HCT116 (cell line): ENCODE results near the gene PFN3. TPM values are rescaled to one million over a fixed set of nuclear protein-coding genes. Genes with fewer than 3 reads are reported as not detected.
A peak's percentile ranks its signal among the peaks of the same experiment; 100 is the strongest.

Source experiments
- ATAC-seq: fragments of 200-7000 bp; cut with Tn5 transposase; 2 replicates; pipeline ENCODE4 v1.9.1; 2020; ENCODE audit warnings: mild to moderate bottlenecking, moderate library complexity
- BruUV-seq: library from RNA; stranded (reverse); fragments of 400-500 nt; replicated peaks from 2 replicates; lab custom pipeline; 2021; lab: Mats Ljungman, UMichigan
- CTCF ChIA-PET: fragments of 300-600 bp; sonication (Branson Sonifier 250); formaldehyde crosslinking; loops from one replicate; lab custom pipeline; 2021; ENCODE audit warnings: antibody characterized with exemption; lab: Charles Lee
- POLR2A ChIA-PET: fragments of 300-600, 350-600 bp; sonication (Branson Sonifier 250); formaldehyde crosslinking; loops from one replicate; lab custom pipeline; 2021; ENCODE audit warnings: antibody characterized with exemption; lab: Charles Lee
- RAD21 ChIA-PET, 2 experiments: fragments of 300-600 bp; sonication (Branson Sonifier 250); formaldehyde crosslinking; loops; one replicate each; lab custom pipeline; 2023; ENCODE audit warnings: low total read pairs in 2 of 2; ENCODE audit not compliant: uncharacterized antibody in 2 of 2, unreplicated experiment in 2 of 2, low non-redundant PET in 1 of 2; lab: Charles Lee
- DNase-seq: peaks from one replicate; pipeline ENCODE4 v3.0.0-alpha.2; 2010; ENCODE audit warnings: low read depth, low spot score
- H2AFZ ChIP-seq: fragments of 200-600 bp; shearing (Covaris generic), sonication (generic); 2 replicates; pipeline ENCODE4 v1.6.1; 2017; ENCODE audit warnings: low read depth, mixed run types, mixed read lengths, antibody characterized with exemption, low read length; ENCODE audit not compliant: poor library complexity, severe bottlenecking
- H3K27ac ChIP-seq: 2 replicates; pipeline ENCODE4 v1.5.1; 2012; ENCODE audit warnings: low read depth, low read length
- H3K27me3 ChIP-seq: fragments of 200-600 bp; sonication (generic); 2 replicates; pipeline ENCODE4 v1.6.1; 2016; ENCODE audit warnings: mixed run types, low read length, mixed read lengths; ENCODE audit not compliant: insufficient read depth
- H3K36me3 ChIP-seq, 2 experiments: fragments of 200-500 bp in 1 of 2; fragments of 200-600 bp in 1 of 2; sonication (Bioruptor generic) in 1 of 2; sonication (generic) in 1 of 2; 2 replicates each; pipeline versions ENCODE4 v1.5.1 to v1.6.1; 2014 to 2016; ENCODE audit warnings: low read length in 2 of 2, inconsistent platforms in 1 of 2, mixed read lengths in 1 of 2, mixed run types in 1 of 2; ENCODE audit not compliant: insufficient read depth in 2 of 2, control insufficient read depth in 1 of 2
- H3K4me1 ChIP-seq, 2 experiments: fragments of 200-600 bp in 1 of 2; sonication (generic) in 1 of 2; 2 replicates each; pipeline versions ENCODE4 v1.5.1 to v1.6.1; 2012 to 2017; ENCODE audit warnings: low read length in 2 of 2, inconsistent platforms in 1 of 2, mild to moderate bottlenecking in 1 of 2, mixed read lengths in 1 of 2, mixed run types in 1 of 2, moderate library complexity in 1 of 2; ENCODE audit not compliant: insufficient read depth in 2 of 2, control insufficient read depth in 1 of 2
- H3K4me2 ChIP-seq: fragments of 200-600 bp; sonication (generic); 2 replicates; pipeline ENCODE4 v1.6.1; 2017; ENCODE audit warnings: mixed run types, low read length, mixed read lengths
- H3K4me3 ChIP-seq, 2 experiments: fragments of 200-600 bp in 1 of 2; sonication (generic) in 1 of 2; replicated peaks in 1 of 2; 2 replicates each; pipeline ENCODE4 v1.5.1; 2011 to 2016; ENCODE audit warnings: low read length in 2 of 2, control low read depth in 1 of 2, low read depth in 1 of 2, mild to moderate bottlenecking in 1 of 2, mixed read lengths in 1 of 2, mixed run types in 1 of 2
- H3K79me2 ChIP-seq: fragments of 200-600 bp; sonication (generic); 2 replicates; pipeline ENCODE4 v1.6.1; 2017; ENCODE audit warnings: mild to moderate bottlenecking, mixed run types, low read length, moderate library complexity, mixed read lengths; ENCODE audit not compliant: insufficient read depth
- H3K9ac ChIP-seq: fragments of 200-600 bp; sonication (generic); 2 replicates; pipeline ENCODE4 v1.6.1; 2016; ENCODE audit warnings: low read length, mixed read lengths
- H3K9me2 ChIP-seq: fragments of 200-600 bp; sonication (generic), shearing (Covaris generic); 2 replicates; pipeline ENCODE4 v1.6.1; 2017; ENCODE audit warnings: mixed run types, mild to moderate bottlenecking, moderate library complexity; ENCODE audit not compliant: insufficient read depth
- H3K9me3 ChIP-seq, 2 experiments: fragments of 200-500 bp in 1 of 2; fragments of 200-600 bp in 1 of 2; sonication (Bioruptor generic) in 1 of 2; sonication (generic) in 1 of 2; 2 replicates each; pipeline ENCODE4 v1.6.1; 2014 to 2017; ENCODE audit warnings: low read length in 2 of 2, mixed read lengths in 2 of 2, inconsistent platforms in 1 of 2, low read depth in 1 of 2, mild to moderate bottlenecking in 1 of 2, mixed run types in 1 of 2, moderate library complexity in 1 of 2; ENCODE audit not compliant: control insufficient read depth in 1 of 2, insufficient read depth in 1 of 2
- H4K20me1 ChIP-seq: fragments of 200-600 bp; sonication (generic), shearing (Covaris generic); 2 replicates; pipeline ENCODE4 v1.6.1; 2017; ENCODE audit warnings: mixed run types, mild to moderate bottlenecking, moderate library complexity; ENCODE audit not compliant: insufficient read depth
- CTCF ChIP-seq, 3 experiments: fragments of 200-600 bp in 1 of 3; sonication (generic) in 1 of 3; IDR thresholded peaks in 2 of 3; conservative IDR thresholded peaks in 1 of 3; 2 replicates each; pipeline ENCODE4 v1.5.1; 2012 to 2017; ENCODE audit warnings: low read depth in 2 of 3, low read length in 2 of 3, antibody characterized with exemption in 1 of 3, borderline replicate concordance in 1 of 3, control low read depth in 1 of 3, mild to moderate bottlenecking in 1 of 3, mixed read lengths in 1 of 3, mixed run types in 1 of 3, moderate library complexity in 1 of 3; ENCODE audit not compliant: insufficient read depth in 1 of 3
- EGR1 ChIP-seq: IDR thresholded peaks from 2 replicates; pipeline ENCODE4 v1.6.1; 2012; ENCODE audit warnings: low read depth
- ELF1 ChIP-seq: IDR thresholded peaks from 2 replicates; pipeline ENCODE4 v1.6.1; 2012; ENCODE audit warnings: low read depth, borderline replicate concordance
- EZH2 ChIP-seq: fragments of 200-600 bp; sonication (generic); IDR thresholded peaks from 2 replicates; pipeline ENCODE4 v1.6.1; 2017; ENCODE audit warnings: antibody characterized with exemption, mixed run types
- EZH2phosphoT487 ChIP-seq: fragments of 200-600 bp; IDR thresholded peaks from 2 replicates; pipeline ENCODE4 v1.6.1; 2018; ENCODE audit warnings: antibody characterized with exemption, borderline replicate concordance
- JUND ChIP-seq: IDR thresholded peaks from 2 replicates; pipeline ENCODE4 v1.6.1; 2012
- POLR2A ChIP-seq: IDR thresholded peaks from 2 replicates; pipeline ENCODE4 v1.7.0; 2011; ENCODE audit warnings: borderline replicate concordance; ENCODE audit not compliant: insufficient read depth, insufficient read length; ENCODE audit errors: extremely low read depth
- REST ChIP-seq: IDR thresholded peaks from 2 replicates; pipeline ENCODE4 v1.6.1; 2012; ENCODE audit warnings: low read depth
- SP1 ChIP-seq: IDR thresholded peaks from 2 replicates; pipeline ENCODE4 v1.6.1; 2012; ENCODE audit warnings: low read depth
- YY1 ChIP-seq: IDR thresholded peaks from 2 replicates; pipeline ENCODE4 v1.6.1; 2011; ENCODE audit warnings: low read length, low read depth, moderate library complexity, mild to moderate bottlenecking; ENCODE audit not compliant: insufficient replicate concordance; ENCODE audit errors: extremely low read depth
- ZNF274 ChIP-seq: fragments of 200-500 bp; sonication (Bioruptor generic); IDR thresholded peaks from 2 replicates; pipeline ENCODE4 v1.6.1; 2014; ENCODE audit warnings: mild to moderate bottlenecking, low read depth, low read length, inconsistent platforms
- intact Hi-C: fragments of 100-400 bp; cut with micrococcal nuclease; formaldehyde crosslinking; loops from 2 replicates; pipeline ENCODE4 v1.10.0; 2022
- total RNA-seq: library from RNA; stranded (reverse); gene quantifications from one replicate; pipeline ENCODE4 v1.2.1, GENCODE V29; 2021; ENCODE audit not compliant: unreplicated experiment

PFN3 gene
- total RNA-seq, 1 experiment from 2014 or later, result not detected

GRCh38 chr5:177404641-177405179 is 4.2 kb upstream of the PFN3 start:
- peak overlapping the region; percentile 99 for H3K27ac ChIP-seq
- no peaks in the 10 kb centered on the region for H3K27me3 ChIP-seq
- no peaks in the 10 kb centered on the region for H3K9me3 ChIP-seq
- H3K9ac ChIP-seq, result peak overlapping the region; percentile 92
- no peaks in the 10 kb centered on the region for H3K79me2 ChIP-seq
- ATAC-seq (no peak), DNase-seq (no peak)
- TF ChIP-seq SP1 (no peak), ZNF274 (no peak), POLR2A (no peak), ELF1 (no peak), YY1 (no peak), EZH2 (no peak), EGR1 (no peak), JUND (no peak), REST (no peak), EZH2phosphoT487 (no peak), CTCF (IDR thresholded peaks at IDR 0.05 in 2 of 3, conservative IDR thresholded peaks at IDR 0.05 in 1 of 3; ENCODE audit: borderline replicate concordance in 1 of 3, insufficient read depth in 1 of 3, low read depth in 2 of 3, low read length in 2 of 3) (no peak)
- peak overlapping the region; percentile 97 for H3K4me2 ChIP-seq
- ChIA-PET RAD21 (interaction anchor here (0.6 to 1.5 kb wide), 7 partner anchors 22 to 93 kb away, joined by 3 to 5 read pairs (median 3); partner anchors contain the start of genes GRK6 (in 1 of the 2) and PDLIM7 (in 1 of the 2)), CTCF (interaction anchor here (0.7 to 5.3 kb wide), 20 partner anchors 10 to 318 kb away, joined by 3 to 85 read pairs (median 6); partner anchors contain the start of genes FGFR4, GRK6, PDLIM7 and PRR7), POLR2A (interaction anchor here (0.8 to 2.4 kb wide), 11 partner anchors 14 to 93 kb away, joined by 3 to 15 read pairs (median 5); partner anchors contain the start of genes GRK6 and PDLIM7)
- no peaks in the 10 kb centered on the region for H3K36me3 ChIP-seq
- BruUV-seq, result no TSS peak
- peak overlapping the region; percentile 69 to 82 for H3K4me3 ChIP-seq
- H3K4me1 ChIP-seq, result peaks cover 15 to 37% of the 10 kb centered on the region in 2 experiments
- no peak overlapping the region for H2AFZ ChIP-seq
- no peaks in the 10 kb centered on the region for H4K20me1 ChIP-seq
- no peaks in the 10 kb centered on the region for H3K9me2 ChIP-seq
- intact Hi-C loops, result loop anchor here (1.0 to 5.0 kb wide), 4 partner anchors 34 to 292 kb away; partner anchors contain the start of gene PDLIM7
